ENCODE measurements around the gene LRMDA. TPM values are rescaled to one million over a fixed set of nuclear protein-coding genes. Genes with fewer than 3 reads are reported as not detected.

The LRMDA gene
- total and polyA plus RNA-seq, 2 of the 13 experiments (the other 11 are each of a cell fraction or from before 2014, with no cell fraction given) = 13.4 to 22.0 TPM

DNA sequence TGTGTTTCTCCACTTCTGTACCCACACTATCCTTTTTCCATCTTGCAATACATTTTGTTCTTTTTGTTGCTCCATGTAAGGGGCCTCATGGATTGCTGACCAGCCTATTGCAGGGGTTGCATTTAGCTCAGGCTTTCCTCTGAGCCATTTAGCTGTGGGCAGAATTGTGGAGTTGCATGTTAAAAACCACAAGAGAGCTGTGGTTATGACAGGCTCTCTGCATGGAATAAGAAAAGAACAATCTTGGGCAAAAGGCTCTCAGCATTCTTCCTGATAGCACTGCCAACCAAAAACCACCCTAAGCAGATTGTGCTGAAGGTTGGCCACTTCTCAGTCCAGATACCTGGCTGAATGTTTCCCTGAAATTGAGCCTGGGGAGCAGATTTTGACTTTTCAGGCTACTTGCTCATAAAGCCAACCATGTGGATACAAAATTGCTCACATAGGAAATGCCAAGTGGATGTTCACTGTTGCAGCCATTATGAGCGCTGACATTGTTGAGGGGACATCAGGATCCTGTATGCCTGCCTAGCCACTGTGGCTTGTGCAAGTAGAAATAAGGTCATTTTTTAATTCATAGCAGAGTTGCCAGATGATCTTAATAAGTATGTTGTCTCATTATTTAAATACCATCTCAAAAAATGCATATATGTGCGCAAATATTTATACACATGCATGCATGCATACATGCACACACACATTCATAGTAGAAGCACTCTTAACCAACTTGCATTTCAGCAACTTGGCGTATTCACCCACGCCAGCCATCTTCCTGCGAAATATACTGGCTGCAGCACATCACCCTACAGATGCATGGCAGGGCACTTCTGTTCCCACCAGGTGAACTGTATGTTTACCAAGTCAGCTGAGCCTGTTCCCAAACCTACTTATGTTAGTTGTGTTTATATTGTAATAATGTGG, 695.4 kb downstream of the LRMDA start:
- no peak for ATAC-seq
- no peaks in the 10 kb centered on the region for H3K79me2 ChIP-seq (ENCODE audit: insufficient read depth, low read length)
- no peak overlapping the region for H3K27ac ChIP-seq (ENCODE audit: extremely low read length, insufficient read depth, low read length)
- ChIA-PET POLR2A (no interaction called here), CTCF (ENCODE audit: low intra/inter-chr PET ratio, low total read pairs) (no interaction called here)
- no TSS peak for BruUV-seq (replicated peaks)
- no peaks in the 10 kb centered on the region for H3K9me3 ChIP-seq (ENCODE audit: low read length)
- DNase-seq (ENCODE audit: low spot score) = no peak
- no peak overlapping the region for H3K4me2 ChIP-seq (ENCODE audit: low read depth, low read length)
- peaks cover 12% of the 10 kb centered on the region for H3K4me1 ChIP-seq (ENCODE audit: insufficient read depth, low read length)
- in situ Hi-C loops (cut with HindIII; ENCODE audit: extremely low pct_ligation_motif_present, low pct_unique_long_range_greater_than_20kb) = no loop called here
- no peaks in the 10 kb centered on the region for H3K27me3 ChIP-seq (ENCODE audit: control insufficient read depth in 1 of 2, insufficient read depth in 2 of 2, low read length in 2 of 2)
- no peak overlapping the region for H3K9ac ChIP-seq (ENCODE audit: insufficient read depth, low read depth, low read length)
- H4K20me1 ChIP-seq (ENCODE audit: insufficient read depth, low read length) = no peaks in the 10 kb centered on the region
- no peak overlapping the region for H2AFZ ChIP-seq (ENCODE audit: low read length)
- H3K4me3 ChIP-seq (replicated peaks in 1 of 3; ENCODE audit: insufficient read depth in 1 of 3, low read depth in 2 of 3, low read length in 3 of 3) = no peak overlapping the region
- WGBS (ENCODE audit: low lambda C conversion rate) = 95% methylated on average over 5 of the region's 5 CpGs
- intact Hi-C loops (cut with micrococcal nuclease; ENCODE audit: unreplicated experiment) = no loop called here
- FAIRE-seq = no peak
- no peak for TF ChIP-seq ZNF780A (CRISPR knock-in tag; IDR thresholded peaks at IDR 0.05)
- TF ChIP-seq, protein P1, sequence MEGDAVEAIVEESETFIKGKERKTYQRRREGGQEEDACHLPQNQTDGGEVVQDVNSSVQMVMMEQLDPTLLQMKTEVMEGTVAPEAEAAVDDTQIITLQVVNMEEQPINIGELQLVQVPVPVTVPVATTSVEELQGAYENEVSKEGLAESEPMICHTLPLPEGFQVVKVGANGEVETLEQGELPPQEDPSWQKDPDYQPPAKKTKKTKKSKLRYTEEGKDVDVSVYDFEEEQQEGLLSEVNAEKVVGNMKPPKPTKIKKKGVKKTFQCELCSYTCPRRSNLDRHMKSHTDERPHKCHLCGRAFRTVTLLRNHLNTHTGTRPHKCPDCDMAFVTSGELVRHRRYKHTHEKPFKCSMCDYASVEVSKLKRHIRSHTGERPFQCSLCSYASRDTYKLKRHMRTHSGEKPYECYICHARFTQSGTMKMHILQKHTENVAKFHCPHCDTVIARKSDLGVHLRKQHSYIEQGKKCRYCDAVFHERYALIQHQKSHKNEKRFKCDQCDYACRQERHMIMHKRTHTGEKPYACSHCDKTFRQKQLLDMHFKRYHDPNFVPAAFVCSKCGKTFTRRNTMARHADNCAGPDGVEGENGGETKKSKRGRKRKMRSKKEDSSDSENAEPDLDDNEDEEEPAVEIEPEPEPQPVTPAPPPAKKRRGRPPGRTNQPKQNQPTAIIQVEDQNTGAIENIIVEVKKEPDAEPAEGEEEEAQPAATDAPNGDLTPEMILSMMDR (CRISPR knock-in tag; IDR thresholded peaks at IDR 0.05) = no peak
- no peak for TF ChIP-seq ZNF615 (CRISPR knock-in tag; IDR thresholded peaks at IDR 0.05; ENCODE audit: borderline replicate concordance)
- TF ChIP-seq ZNF430 (CRISPR knock-in tag; IDR thresholded peaks at IDR 0.05) = no peak
- no peak for TF ChIP-seq ELK4 (CRISPR knock-in tag; IDR thresholded peaks at IDR 0.05; ENCODE audit: borderline replicate concordance)
- TF ChIP-seq SCMH1 (CRISPR knock-in tag; IDR thresholded peaks at IDR 0.05; ENCODE audit: borderline replicate concordance) = no peak
- no peaks in the 10 kb centered on the region for H3K36me3 ChIP-seq (replicated peaks in 1 of 2; ENCODE audit: control insufficient read depth in 1 of 2, insufficient read depth in 2 of 2, low read length in 2 of 2)

All from HepG2 (cell line).